MG63 (cell line): ENCODE measurements around the gene COL6A3. TPM values are rescaled to one million over a fixed set of nuclear protein-coding genes. Genes with fewer than 3 reads are reported as not detected.
"Not testable (repeated sequence)": the region's sequence is repeated elsewhere in the genome, so short reads cannot be mapped to it uniquely, and the experiment has no call there.

Experiments used
- DNase-seq: peaks from one replicate; pipeline ENCODE4 v3.0.0-alpha.2; 2020
- H3K27me3 ChIP-seq: fragments of 250-450 bp; sonication (Bioruptor Pico); 2 replicates; pipeline ENCODE4 v1.5.1; 2020; ENCODE audit warnings: mild to moderate bottlenecking, moderate library complexity
- H3K36me3 ChIP-seq: fragments of 250-450 bp; sonication (Bioruptor Pico); 2 replicates; pipeline ENCODE4 v1.5.1; 2020; ENCODE audit warnings: mild to moderate bottlenecking, moderate library complexity
- H3K4me3 ChIP-seq: fragments of 250-450 bp; sonication (Bioruptor Pico); 2 replicates; pipeline ENCODE4 v1.5.1; 2020; ENCODE audit warnings: mild to moderate bottlenecking, moderate library complexity
- H3K9me3 ChIP-seq: fragments of 250-450 bp; sonication (Bioruptor Pico); 2 replicates; pipeline ENCODE4 v1.5.1; 2020; ENCODE audit warnings: mild to moderate bottlenecking, moderate library complexity
- total RNA-seq: library from RNA; depleted of rRNA; stranded (reverse); fragments of >200 nt; shearing (Covaris generic); gene quantifications from 2 replicates; pipeline ENCODE4 v1.2.3, GENCODE V29; 2014; ENCODE audit warnings: low replicate concordance

Gene COL6A3
- total RNA-seq, 1 experiment from 2014 or later, result 564 TPM

DNA sequence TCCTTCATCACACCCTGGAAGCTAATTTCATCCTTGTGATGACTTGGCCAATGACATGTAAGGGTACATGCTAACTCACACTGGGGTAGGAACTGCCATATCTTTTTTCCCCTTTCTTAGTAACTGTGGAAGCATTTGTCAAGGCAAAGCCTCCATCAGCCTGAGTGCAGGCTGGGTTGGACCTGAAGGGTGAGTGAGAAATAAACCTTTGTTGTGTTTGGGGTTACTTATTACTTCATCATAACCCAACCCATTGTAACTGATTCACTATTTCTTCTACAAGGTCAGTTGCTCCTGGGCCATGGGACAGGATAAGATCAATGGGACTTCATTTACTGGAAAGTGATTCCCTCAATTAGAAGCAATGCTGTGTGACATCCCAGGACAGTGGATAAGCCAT is 108.4 kb downstream of the COL6A3 start:
- Histone ChIP-seq H3K4me3 (no peak overlapping the region), H3K27me3 (no peaks in the 10 kb centered on the region), H3K36me3 (peaks cover 9% of the 10 kb centered on the region), H3K9me3 (peaks cover 11% of the 10 kb centered on the region)
- no peak for DNase-seq

DNA sequence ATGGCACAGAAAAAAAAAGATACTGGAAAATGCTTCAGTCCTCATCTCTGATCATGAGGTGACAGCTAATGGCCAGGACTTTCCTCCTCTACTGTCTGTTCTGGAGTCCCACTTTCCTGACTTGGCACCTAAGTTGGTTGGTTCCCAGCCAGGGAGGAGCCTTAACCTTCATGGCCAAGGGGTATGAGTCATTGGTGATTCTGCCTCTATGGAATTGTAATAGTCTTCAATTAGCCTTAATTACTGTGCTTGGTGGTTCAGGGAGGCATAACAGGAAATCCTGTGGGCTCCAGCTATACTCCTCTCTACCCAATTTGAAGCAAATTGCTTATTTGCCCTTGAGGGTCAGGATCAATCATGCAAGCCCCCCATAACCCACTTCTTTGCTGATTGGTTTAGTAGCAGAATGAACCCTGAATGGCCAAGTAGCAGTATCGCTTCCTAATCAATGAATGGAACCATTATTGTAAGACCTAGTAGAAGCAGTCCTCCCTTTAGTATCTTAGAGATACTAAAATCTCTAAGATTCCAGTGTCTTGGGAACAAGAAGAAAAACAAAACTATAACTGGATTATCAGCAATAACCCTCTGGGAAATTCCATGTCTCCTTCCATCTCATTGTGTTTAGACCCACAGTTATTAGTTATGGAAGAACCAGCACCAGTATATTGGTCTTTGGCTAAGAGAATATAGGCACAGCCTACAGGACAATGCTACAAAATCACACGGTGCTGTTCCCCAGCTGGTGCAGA is 109.0 kb downstream of the COL6A3 start:
- no peak overlapping the region for H3K4me3 ChIP-seq
- peak; percentile 88 for DNase-seq
- peaks cover 9% of the 10 kb centered on the region for H3K36me3 ChIP-seq
- H3K9me3 ChIP-seq, result peaks cover 11% of the 10 kb centered on the region
- no peaks in the 10 kb centered on the region for H3K27me3 ChIP-seq

DNA sequence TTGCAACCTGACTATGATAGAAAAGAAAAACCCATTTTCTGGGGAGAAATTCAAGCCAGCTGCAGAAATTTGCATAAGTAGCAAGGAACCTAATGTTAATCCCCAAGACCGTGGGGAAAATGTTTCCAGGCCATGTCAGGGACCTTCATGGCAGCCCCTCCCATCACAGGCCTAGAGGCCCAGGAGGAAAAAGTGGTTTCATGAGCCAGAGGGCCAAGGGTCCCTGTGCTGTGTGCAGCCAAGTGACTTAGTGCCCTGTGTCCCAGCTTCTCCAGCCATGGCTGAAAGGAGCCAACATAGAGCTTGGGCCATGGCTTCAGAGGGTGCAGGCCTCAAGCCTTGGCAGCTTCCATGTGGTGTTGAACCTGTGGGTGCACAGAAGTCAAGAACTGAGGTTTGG is 110.7 kb downstream of the COL6A3 start:
- H3K36me3 ChIP-seq, H3K4me3 ChIP-seq, DNase-seq, H3K27me3 ChIP-seq: not testable (repeated sequence)
- peaks cover 11% of the 10 kb centered on the region for H3K9me3 ChIP-seq

DNA sequence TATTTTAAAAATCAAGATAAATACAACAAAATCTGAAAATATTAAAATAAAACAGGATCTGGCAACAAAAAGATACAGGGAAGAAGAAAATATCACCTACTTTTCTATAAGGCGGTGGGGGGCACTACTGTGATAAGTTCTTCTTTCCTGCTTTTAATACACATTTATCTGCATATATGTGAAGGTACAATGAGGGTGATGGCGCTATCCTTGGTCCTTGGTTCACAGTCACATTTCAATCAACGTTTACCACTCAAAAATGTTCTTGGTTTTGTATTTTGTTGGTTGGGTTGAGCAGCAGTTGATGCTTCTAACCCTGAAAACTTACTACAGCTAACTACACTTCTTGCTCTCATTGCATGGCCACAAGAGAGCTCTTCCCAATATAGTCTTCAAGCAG is 112.4 kb downstream of the COL6A3 start:
- Histone ChIP-seq H3K4me3 (no peak overlapping the region), H3K36me3 (peaks cover 7% of the 10 kb centered on the region), H3K27me3 (no peaks in the 10 kb centered on the region), H3K9me3 (peaks cover 11% of the 10 kb centered on the region)
- no peak for DNase-seq

DNA sequence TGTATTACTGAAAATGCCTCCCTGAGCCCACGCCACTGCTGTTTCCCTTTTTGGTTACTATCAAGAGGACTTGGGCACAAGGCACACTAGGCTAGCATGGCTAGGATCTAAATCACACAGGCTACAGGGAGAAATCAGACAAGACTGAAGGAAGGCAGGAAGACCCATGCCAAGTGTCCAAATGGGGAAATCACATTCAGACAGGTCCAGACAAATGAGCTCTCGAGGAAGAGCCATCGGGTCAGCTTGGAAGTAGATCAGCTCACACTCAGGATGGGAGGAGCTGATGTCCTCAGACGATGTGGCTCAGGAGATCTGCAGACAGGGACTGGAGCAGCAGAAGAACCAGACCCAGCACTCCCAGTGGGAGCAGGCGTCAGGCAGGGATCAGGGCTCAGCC is 113.2 kb downstream of the COL6A3 start:
- Histone ChIP-seq H3K36me3 (peaks cover 5% of the 10 kb centered on the region), H3K9me3 (peaks cover 11% of the 10 kb centered on the region), H3K4me3 (no peak overlapping the region), H3K27me3 (no peaks in the 10 kb centered on the region)
- DNase-seq, result no peak

DNA sequence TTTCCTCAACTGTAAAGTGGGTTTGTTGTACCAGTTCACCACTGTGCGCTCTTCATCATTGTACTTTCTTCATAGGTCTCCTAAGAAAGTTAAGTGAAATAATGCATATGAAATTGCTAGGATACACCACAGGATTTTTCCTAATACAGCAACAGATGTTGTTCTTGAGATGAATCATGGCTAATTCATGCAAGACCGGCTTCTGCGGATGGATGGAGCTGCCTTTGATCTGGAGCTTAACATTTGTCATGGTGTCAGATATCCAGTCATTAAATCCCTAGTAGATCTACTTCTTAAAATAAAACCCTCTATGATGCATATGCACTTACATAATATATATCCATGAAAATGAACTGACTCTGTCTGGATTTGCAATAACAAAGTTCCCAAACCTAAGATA is 114.1 kb downstream of the COL6A3 start:
- Histone ChIP-seq H3K4me3 (no peak overlapping the region), H3K36me3 (no peaks in the 10 kb centered on the region; the same call in none of the 2 replicates), H3K9me3 (peaks cover 11% of the 10 kb centered on the region), H3K27me3 (no peaks in the 10 kb centered on the region)
- DNase-seq, result peak; percentile 85

DNA sequence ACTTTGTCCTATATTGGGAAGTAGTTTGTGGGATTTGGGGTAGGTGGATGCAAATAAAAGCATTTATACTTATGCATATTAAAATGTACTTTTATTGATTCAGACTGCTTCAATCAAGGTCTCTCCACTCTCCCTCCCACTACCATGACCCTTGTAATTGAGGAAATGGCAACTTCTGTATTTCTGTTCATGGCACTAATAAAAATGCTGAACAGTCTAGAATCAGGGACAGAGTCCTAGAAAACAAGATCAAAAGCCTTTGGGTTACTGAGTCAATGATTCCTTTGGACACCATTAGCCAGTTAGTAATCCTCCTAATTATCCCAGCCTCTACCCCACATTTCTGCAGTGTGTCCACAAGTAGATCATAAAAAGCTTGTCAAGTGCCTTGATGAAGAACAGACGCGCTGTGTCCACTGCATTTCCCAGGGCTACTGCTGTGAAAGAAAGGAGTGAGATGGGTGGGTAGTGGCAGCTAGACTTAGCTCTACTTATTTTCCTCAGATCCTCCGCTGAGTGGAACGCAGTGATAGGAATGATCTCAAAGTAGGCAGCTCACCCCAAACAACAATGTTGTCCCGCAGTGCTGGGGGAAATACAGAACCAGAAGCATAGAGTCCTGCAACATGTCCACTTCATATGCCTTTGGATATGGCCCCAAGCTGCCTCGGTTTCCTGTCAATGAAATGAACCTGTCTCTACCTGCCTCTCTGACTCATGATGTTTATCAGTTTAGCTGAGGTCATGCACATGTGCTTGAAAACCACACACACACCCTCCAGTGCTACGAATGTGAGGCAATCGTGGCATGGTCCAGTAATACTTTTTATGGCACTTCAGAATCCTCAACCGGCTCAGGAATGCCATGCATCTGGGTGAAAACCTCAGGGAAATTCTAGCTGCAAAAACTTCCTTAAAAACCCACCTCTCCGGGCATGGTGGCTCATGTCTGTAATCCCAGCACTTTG is 115.5 kb downstream of the COL6A3 start:
- Histone ChIP-seq H3K9me3 (peaks cover 5% of the 10 kb centered on the region), H3K4me3 (no peak overlapping the region), H3K27me3 (no peaks in the 10 kb centered on the region), H3K36me3 (no peaks in the 10 kb centered on the region; the same call in none of the 2 replicates)
- peak; percentile 54 for DNase-seq

DNA sequence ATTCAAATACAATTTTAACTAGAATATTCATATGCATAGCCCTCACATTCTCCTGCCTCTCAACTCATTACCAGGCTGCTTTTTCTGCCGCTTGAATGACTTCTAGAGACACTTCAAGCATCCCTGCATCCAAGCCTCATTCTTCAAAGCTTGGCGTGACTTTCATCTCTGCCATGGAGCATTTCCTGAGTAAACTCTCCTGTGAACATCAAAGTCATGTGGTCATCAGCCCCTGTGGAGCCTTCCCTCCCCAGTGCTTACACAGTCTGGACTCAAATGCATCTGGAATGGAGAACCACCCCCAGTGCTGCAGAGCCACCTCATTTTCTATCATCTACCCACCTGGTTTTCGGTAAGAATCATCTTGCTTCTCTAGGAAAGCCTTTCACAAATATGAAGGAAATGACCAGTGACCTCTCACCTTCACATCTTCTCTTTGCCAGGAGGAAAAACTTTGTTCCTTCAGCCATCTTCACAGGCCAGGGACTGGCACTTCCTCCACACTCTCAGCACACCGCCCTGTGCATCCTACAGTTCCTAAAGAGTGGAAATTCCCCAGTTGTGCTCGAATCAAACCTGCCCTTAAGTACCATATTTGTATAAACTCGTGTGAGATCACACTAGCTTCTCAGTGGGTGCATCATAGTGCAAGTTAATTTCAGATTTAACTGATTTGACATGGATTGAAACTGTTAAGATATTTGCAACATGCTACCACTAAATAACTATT is 116.4 kb downstream of the COL6A3 start:
- peaks cover under 1% of the 10 kb centered on the region for H3K36me3 ChIP-seq
- H3K9me3 ChIP-seq, result peaks cover 6% of the 10 kb centered on the region; the same call in 1 of the 2 replicates
- no peak overlapping the region for H3K4me3 ChIP-seq
- no peak for DNase-seq
- H3K27me3 ChIP-seq, result no peaks in the 10 kb centered on the region

DNA sequence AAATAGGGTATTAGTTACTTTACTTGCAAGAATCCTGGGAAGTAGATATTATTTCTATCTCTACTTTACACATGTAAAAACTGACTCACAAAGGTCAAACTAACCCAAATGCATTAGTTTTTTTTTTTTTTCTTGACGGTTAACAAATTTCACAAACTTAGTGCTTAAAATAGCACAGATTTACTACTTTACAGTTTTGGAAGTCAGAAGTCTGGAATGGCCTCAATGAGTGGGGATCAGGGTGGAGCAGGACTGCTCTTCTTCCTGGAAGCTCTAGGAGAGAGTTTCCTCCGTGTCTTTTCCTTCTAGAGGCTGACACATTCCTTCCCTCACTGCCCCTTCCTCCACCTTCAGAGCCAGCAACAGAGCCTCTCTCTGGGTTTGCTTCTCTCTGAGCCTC is 117.2 kb downstream of the COL6A3 start:
- no peaks in the 10 kb centered on the region for H3K27me3 ChIP-seq
- DNase-seq, result no peak
- peaks cover 11% of the 10 kb centered on the region for H3K9me3 ChIP-seq
- peaks cover 4% of the 10 kb centered on the region for H3K36me3 ChIP-seq
- H3K4me3 ChIP-seq, result no peak overlapping the region

DNA sequence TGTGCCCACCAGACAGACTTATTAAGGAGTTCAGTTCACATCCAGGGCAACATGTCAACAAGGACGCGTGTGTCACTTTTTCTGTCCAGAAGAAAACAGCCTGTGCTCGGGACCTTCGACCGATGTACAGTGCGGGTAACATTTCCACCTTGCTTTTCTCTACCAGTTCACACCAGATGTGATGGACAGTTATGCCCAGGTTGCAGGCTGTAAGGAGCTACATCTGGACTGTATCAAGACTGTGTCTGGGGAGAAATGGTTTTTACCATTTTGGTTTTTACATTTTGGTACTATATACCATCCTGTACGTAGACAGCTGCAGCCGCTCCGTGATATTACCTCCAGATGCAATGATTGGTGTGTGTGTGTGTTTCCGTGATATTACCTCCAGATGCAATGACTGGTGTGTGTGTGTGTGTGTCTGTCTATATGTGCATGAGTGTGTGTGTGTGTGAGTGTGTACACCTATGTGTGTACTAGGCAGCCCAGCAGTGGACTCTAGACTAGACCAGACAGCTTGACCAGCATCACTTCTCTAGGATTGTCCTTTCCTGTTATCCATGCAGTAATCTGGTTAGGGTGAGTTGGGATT is 118.0 kb downstream of the COL6A3 start:
- no peak for DNase-seq
- peaks cover 11% of the 10 kb centered on the region for H3K9me3 ChIP-seq
- H3K36me3 ChIP-seq, result peaks cover 4% of the 10 kb centered on the region; the same call in 1 of the 2 replicates
- no peaks in the 10 kb centered on the region for H3K27me3 ChIP-seq
- H3K4me3 ChIP-seq, result no peak overlapping the region

DNA sequence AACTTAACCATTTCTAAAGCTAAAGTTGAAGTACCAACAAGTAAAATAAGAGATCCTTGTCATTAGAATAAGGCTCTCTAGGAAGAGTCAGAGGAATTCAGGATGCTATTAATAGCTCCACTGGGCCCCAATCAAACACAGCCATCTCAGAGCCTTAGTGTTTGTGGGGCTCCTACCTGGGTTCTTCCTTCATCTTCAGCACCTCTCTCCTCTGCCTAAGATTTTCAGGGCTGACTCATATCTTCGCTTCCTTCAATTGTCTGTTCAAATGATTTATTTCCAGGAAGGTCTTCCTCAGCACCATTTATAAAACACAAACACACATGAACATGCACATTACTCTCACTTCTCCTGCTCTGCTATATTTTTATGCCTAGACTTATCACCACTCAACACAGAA is 119.5 kb downstream of the COL6A3 start:
- DNase-seq, result no peak
- no peak overlapping the region for H3K4me3 ChIP-seq
- H3K27me3 ChIP-seq, result no peaks in the 10 kb centered on the region
- H3K9me3 ChIP-seq, result peaks cover 11% of the 10 kb centered on the region
- peaks cover 4% of the 10 kb centered on the region; the same call in 1 of the 2 replicates for H3K36me3 ChIP-seq

DNA sequence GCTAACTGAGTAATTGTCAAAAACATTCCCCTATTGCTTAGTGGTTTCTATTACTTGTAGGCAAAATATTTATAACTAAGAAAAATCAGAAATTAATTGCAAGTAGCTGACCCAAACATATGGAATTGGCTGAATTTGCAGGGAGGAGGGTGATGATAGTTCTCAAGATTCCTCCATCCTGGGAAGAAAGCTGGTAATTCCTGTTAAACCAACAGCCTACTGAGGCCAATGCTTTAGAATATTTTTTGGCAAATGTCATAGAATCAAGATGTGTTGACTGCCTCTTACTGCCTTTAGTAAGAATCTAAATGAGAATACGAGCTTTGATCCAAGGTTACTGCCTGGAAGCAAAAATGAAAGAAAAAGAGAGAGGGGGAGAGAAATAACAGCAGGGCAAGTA is 120.0 kb downstream of the COL6A3 start:
- Histone ChIP-seq H3K27me3 (no peaks in the 10 kb centered on the region), H3K4me3 (no peak overlapping the region), H3K36me3 (peaks cover 4% of the 10 kb centered on the region; the same call in 1 of the 2 replicates), H3K9me3 (peaks cover 11% of the 10 kb centered on the region)
- no peak for DNase-seq

DNA sequence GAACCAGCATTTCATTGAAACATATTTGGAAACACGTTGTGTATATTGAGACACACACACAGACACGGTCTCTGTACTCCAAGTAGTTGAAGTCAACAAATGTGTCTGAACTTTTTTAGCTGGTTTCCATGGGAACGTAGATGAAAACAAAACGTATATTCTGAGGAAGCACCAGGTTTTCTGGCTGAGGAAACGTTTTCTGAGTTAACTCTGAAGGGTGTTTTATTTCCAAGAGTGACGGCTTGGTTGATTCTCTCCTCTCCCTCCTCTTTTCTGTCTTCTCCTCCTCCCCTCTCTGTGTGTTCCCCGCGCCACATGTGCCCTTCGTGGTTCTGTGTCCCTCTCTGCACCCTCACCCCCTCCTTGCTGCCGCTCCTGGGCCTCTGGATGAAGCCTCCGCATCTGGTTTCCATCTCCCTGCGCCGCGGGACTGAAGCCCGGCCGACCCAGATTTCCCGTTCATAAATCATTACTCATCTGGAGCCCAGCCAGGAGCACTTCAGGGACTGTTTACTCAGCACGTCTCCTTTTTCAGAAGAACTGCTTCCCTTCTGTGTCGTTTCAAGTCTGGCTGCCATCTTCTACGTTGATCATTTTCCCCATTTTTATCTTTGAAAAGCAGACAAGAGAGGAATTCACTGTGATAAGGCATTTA is 122.7 kb downstream of the COL6A3 start:
- Histone ChIP-seq H3K9me3 (peaks cover 11% of the 10 kb centered on the region), H3K4me3 (no peak overlapping the region), H3K27me3 (no peaks in the 10 kb centered on the region), H3K36me3 (peaks cover 4% of the 10 kb centered on the region)
- DNase-seq, result peak; percentile 98

DNA sequence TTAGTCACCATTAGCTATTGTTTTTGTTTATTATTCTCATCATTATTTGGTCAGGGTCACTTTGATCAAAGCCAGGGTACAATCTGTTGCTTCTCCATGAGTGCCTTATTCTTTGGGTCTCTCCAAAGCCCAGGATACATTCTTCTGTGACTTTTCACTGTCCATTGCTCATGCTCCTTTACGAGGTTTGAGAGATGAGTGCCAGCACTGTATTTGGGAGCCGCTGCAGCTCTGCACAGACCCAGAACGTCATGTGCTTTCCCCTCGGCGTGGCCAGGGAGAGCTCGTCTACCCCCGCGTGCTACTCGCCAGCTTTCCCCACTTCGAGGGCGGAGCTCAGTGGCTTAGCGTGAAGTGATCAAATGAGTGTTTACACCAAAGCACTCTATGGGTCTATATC is 123.7 kb downstream of the COL6A3 start:
- Histone ChIP-seq H3K4me3 (no peak overlapping the region), H3K36me3 (peaks cover 4% of the 10 kb centered on the region), H3K27me3 (no peaks in the 10 kb centered on the region), H3K9me3 (peaks cover 11% of the 10 kb centered on the region)
- peak; percentile 94 for DNase-seq

DNA sequence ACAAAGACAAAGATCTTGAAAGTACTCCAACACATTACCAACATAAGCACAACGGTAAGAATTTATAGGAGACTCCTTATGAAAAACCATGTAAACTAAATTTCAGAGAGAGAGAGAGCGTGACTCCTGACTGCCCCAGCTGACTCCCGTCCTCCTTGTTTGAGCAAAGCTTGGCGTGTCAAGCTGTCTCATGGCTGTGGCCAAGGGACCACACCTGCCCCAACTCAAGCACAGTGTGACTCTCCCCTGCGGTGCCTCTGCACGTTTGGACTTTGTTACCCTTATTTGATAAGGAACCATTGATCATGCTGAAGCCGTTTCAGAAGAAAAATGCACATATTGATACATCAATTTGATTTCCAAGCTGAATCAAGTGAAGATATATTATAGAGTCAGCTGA is 124.8 kb downstream of the COL6A3 start:
- Histone ChIP-seq H3K4me3 (no peak overlapping the region), H3K27me3 (no peaks in the 10 kb centered on the region), H3K36me3 (peaks cover 4% of the 10 kb centered on the region), H3K9me3 (peaks cover 11% of the 10 kb centered on the region)
- no peak for DNase-seq

DNA sequence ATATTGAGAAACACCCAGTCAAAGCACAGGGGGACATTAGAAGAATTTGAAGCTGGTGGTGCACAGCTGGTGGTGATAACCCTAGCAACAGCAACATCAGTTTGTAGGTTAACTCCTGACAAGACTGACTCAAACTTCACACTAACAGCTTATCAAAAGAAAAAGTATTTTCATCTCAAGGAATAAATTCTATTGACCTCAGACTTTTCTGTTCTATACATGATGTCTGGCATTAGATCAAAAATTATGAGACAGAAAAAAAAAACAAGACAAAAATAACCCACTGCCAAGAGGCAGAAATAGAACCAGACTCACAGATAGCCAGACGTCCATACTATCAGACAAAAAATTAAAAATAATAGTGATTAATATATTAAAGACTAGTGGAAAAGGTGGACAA is 126.1 kb downstream of the COL6A3 start:
- DNase-seq, result no peak
- Histone ChIP-seq H3K27me3 (no peaks in the 10 kb centered on the region), H3K36me3 (peaks cover 4% of the 10 kb centered on the region), H3K9me3 (peaks cover 13% of the 10 kb centered on the region), H3K4me3 (no peak overlapping the region)
